BLaER1 treated with 17β-estradiol and CSF1 and Interleukin-3, amounts not matched to agents 10 nM and 100 nM (cell line): Measurements from ENCODE around the gene RND1.
A peak's percentile ranks its signal among the peaks of the same experiment; 100 is the strongest.

Source experiments
- H3K27ac ChIP-seq, 11 experiments: shearing (Covaris generic); formaldehyde crosslinking; 2 replicates each; pipeline ENCODE4 v1.8.1; 2022
- H3K27me3 ChIP-seq, 11 experiments: shearing (Covaris generic); formaldehyde crosslinking; 2 replicates each; pipeline ENCODE4 v1.8.1; 2022
- H3K36me3 ChIP-seq, 11 experiments: shearing (Covaris generic); formaldehyde crosslinking; 2 replicates each; pipeline ENCODE4 v1.8.1; 2022
- H3K4me1 ChIP-seq, 10 experiments: shearing (Covaris generic); formaldehyde crosslinking; 2 replicates each; pipeline ENCODE4 v1.8.1; 2022
- H3K4me2 ChIP-seq, 11 experiments: shearing (Covaris generic); formaldehyde crosslinking; 2 replicates each; pipeline ENCODE4 v1.8.1; 2022
- H3K4me3 ChIP-seq, 10 experiments: shearing (Covaris generic); formaldehyde crosslinking; 2 replicates each; pipeline ENCODE4 v1.8.1; 2022
- H3K9ac ChIP-seq, 11 experiments: shearing (Covaris generic); formaldehyde crosslinking; 2 replicates each; pipeline ENCODE4 v1.8.1; 2022
- H3K9me3 ChIP-seq, 11 experiments: shearing (Covaris generic); formaldehyde crosslinking; replicated peaks in 1 of 11; 2 replicates each; pipeline ENCODE4 v1.8.1; 2022
- H4K20me1 ChIP-seq, 11 experiments: shearing (Covaris generic); formaldehyde crosslinking; 2 replicates each; pipeline ENCODE4 v1.8.1; 2022
- Cebpa-rat ChIP-seq, 11 experiments: shearing (Covaris generic); IDR thresholded peaks; 2 replicates each; pipeline ENCODE4 v1.8.1; 2022

The RND1 gene

DNA sequence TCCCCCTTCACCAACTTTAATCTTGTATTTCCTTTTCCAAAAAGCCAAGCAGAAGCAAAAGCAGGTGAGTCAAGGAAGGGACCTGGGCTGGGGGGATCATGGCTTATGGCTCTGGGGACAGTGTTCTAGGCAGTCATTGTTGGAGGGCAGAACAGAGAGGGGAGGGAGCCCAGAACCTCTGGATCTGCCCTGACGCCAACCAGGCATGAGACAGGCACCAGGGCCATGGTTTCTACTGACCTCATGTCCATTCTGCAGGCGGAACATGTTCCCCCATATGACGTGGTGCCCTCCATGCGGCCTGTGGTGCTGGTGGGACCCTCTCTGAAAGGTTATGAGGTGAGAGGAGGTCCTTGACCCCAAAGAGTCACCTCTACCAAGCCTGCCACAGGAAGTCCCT lies 40.8 kb downstream of the RND1 start:
- Histone ChIP-seq H3K27me3 (no peaks in the 10 kb centered on the region), H3K36me3 (peaks cover 63 to 90% (median 70%) of the 10 kb centered on the region in 11 experiments), H3K27ac (no peak overlapping the region), H3K9me3 (no peaks in the 10 kb centered on the region), H3K4me3 (no peak overlapping the region), H4K20me1 (peaks cover 25 to 90% (median 71%) of the 10 kb centered on the region in 11 experiments), H3K4me1 (peaks cover 7 to 12% (median 8%) of the 10 kb centered on the region in 10 experiments), H3K9ac (no peak overlapping the region), H3K4me2 (no peak overlapping the region)
- no peak for TF ChIP-seq Cebpa-rat (IDR thresholded peaks at IDR 0.05)

DNA sequence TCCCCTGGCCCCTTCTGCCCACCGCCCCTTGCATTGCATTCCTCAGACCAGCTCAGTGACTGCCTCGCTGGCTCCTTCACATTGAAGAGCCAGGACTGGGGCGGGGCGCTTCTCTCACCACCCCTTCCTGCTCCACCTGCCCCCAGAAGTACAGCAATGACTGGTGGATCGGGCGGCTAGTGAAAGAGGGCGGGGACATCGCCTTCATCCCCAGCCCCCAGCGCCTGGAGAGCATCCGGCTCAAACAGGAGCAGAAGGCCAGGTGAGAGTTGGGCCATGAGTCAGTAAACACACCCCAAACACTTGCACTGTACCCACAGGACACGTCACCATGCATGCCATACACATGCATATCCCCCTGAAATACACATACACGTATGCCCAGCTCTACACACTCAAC lies 41.6 kb downstream of the RND1 start:
- Histone ChIP-seq H3K4me3 (no peak overlapping the region), H3K36me3 (peaks cover 55 to 82% (median 62%) of the 10 kb centered on the region in 11 experiments), H4K20me1 (peaks cover 17 to 90% (median 71%) of the 10 kb centered on the region in 11 experiments), H3K27ac (no peak overlapping the region), H3K9ac (no peak overlapping the region), H3K27me3 (no peaks in the 10 kb centered on the region), H3K4me1 (peaks cover 15 to 20% (median 16%) of the 10 kb centered on the region in 10 experiments), H3K9me3 (no peaks in the 10 kb centered on the region), H3K4me2 (no peak overlapping the region)
- TF ChIP-seq Cebpa-rat (IDR thresholded peaks at IDR 0.05) = no peak

- Histone ChIP-seq H3K9ac (no peak overlapping the region), H3K4me3 (no peak overlapping the region), H3K4me2 (no peak overlapping the region), H3K36me3 (peaks cover 47 to 74% (median 54%) of the 10 kb centered on the region in 11 experiments), H3K27ac (no peak overlapping the region), H3K9me3 (no peaks in the 10 kb centered on the region), H3K27me3 (no peaks in the 10 kb centered on the region), H3K4me1 (peaks cover 18 to 25% (median 19%) of the 10 kb centered on the region in 10 experiments), H4K20me1 (peaks cover 10 to 83% (median 63%) of the 10 kb centered on the region in 11 experiments; a peak in 21 of 22 replicates)
- TF ChIP-seq Cebpa-rat (IDR thresholded peaks at IDR 0.05) = no peak
Measured at GRCh38 chr12:48823281-48823680, 42.4 kb downstream of the RND1 start.

- H4K20me1 ChIP-seq = peaks cover 5 to 77% (median 57%) of the 10 kb centered on the region in 11 experiments; a peak in 20 of 22 replicates
- H3K27me3 ChIP-seq = no peaks in the 10 kb centered on the region
- peaks cover 41 to 68% (median 48%) of the 10 kb centered on the region in 11 experiments for H3K36me3 ChIP-seq
- H3K4me2 ChIP-seq = no peak overlapping the region
- H3K4me3 ChIP-seq = no peak overlapping the region
- H3K9ac ChIP-seq = peak overlapping the region in 1 of 11 experiments; percentile 3; a peak in 1 of 22 replicates
- H3K27ac ChIP-seq = no peak overlapping the region
- H3K4me1 ChIP-seq = peaks cover 21 to 27% (median 23%) of the 10 kb centered on the region in 10 experiments
- TF ChIP-seq Cebpa-rat (IDR thresholded peaks at IDR 0.05) = no peak
- no peaks in the 10 kb centered on the region for H3K9me3 ChIP-seq
Measured at GRCh38 chr12:48822711-48823110, 43.0 kb downstream of the RND1 start.

DNA sequence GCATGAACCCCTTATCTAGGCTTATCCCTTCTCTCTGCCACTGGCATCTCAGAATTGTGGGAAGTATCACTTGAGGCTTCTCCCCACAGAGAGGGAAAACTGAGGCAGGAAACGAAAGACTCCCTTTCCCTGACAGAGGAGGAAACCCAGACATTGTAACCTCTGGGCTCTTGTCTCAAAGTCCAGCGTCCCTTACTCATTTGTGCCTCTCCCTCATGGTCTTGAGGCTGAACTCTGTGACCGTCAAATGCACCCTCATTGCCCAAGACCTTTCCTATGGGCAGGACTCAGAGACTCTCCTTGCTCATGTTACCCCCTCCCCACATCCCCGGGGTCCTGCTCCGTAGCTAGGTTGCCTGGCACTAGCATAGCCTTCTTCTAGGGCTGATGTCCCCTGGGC lies 43.5 kb downstream of the RND1 start:
- Histone ChIP-seq H3K27ac (no peak overlapping the region), H3K4me3 (no peak overlapping the region), H3K9ac (no peak overlapping the region; a peak in 1 of 22 replicates), H3K4me1 (peaks cover 27 to 33% (median 29%) of the 10 kb centered on the region in 10 experiments), H3K36me3 (peaks cover 35 to 63% (median 42%) of the 10 kb centered on the region in 11 experiments), H3K4me2 (no peak overlapping the region), H3K9me3 (no peaks in the 10 kb centered on the region), H4K20me1 (peaks cover 0 to 74% (median 51%) of the 10 kb centered on the region in 11 experiments; a peak in 18 of 22 replicates), H3K27me3 (no peaks in the 10 kb centered on the region)
- no peak for TF ChIP-seq Cebpa-rat (IDR thresholded peaks at IDR 0.05)

DNA sequence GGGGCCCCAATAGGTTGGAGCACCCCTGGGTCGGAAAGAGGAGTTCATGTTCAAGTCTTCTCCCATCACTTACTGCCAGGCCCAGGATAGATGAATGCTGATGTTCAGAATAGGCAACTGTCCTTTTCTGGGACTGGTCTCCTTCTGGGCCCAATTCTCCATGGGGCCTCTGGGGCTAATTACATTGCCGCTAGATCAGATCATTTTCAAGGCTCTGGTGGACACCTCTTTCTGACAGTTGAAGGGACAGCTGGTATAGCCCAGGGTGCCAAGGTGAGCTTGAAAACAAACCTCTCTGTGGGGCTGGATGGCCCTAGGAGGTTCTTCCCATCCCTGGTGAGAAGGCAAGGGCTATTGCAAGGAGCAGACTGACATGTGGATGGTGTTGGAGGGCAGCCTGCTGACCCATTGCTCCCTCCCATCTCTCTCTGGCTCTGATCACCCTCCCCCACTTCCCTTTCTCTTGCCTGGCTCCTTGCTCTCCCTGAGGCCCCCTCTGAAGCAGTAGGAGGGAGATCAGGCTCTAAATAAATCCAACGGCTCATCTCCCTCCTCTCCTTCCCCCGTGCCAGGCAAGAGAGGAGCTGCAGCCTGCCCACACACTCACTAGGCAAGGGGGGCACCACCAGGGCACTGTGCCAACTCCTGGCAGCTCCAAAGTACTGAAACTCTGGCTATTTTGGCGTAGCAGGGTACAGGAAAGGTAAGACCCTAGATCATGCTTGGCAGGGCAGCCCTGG lies 45.5 kb downstream of the RND1 start:
- no peaks in the 10 kb centered on the region for H3K27me3 ChIP-seq
- H3K4me2 ChIP-seq = peak overlapping the region; percentile 82 to 100 (median 99); a peak in 21 of 22 replicates
- peaks cover 42 to 48% (median 44%) of the 10 kb centered on the region in 10 experiments for H3K4me1 ChIP-seq
- TF ChIP-seq Cebpa-rat (IDR thresholded peaks at IDR 0.05) = no peak
- peaks cover 0 to 62% (median 32%) of the 10 kb centered on the region in 11 experiments; a peak in 16 of 22 replicates for H4K20me1 ChIP-seq
- H3K36me3 ChIP-seq = peaks cover 15 to 43% (median 22%) of the 10 kb centered on the region in 11 experiments; a peak in 20 of 22 replicates
- H3K9ac ChIP-seq = peak overlapping the region in 3 of 11 experiments; percentile 18 to 90 (median 89); a peak in 2 of 22 replicates
- H3K27ac ChIP-seq = no peak overlapping the region; a peak in 1 of 22 replicates
- no peaks in the 10 kb centered on the region for H3K9me3 ChIP-seq
- no peak overlapping the region for H3K4me3 ChIP-seq

DNA sequence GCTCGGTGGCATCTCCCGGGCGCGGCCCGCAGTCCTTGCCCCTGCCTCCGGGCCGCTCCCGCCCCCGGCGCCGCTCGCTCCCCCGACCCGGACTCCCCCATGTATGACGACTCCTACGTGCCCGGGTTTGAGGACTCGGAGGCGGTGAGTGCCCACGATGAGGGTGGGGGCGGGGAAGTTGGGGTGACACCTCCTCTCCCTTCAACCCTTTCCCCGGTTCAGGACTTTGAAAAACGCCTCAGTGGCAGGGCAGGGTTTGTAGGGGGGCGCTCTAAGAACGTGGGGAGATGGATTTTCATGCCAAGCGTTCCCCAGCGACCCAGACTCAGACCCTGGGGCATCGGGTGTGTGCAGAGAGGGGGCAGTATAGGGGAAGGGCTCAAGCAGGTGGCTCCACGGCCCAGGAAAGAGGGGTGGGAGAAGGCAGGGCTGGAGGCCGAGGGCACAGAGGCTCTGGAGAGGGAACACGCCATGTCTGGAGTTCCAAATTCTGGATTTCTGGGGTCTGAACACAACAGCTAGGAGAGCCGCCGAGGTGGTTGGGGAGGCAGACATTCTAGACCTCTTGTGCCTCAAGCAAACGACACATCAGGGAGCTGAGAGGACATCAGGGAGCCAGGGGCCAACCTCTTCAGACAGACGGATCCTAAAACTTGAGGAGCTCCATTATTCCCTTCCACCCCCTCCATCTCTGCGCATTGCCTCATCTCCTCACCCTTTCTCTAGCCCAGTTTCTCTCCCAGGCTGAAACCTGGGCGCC lies 46.7 kb downstream of the RND1 start:
- H3K4me3 ChIP-seq = peak overlapping the region; percentile 66 to 85 (median 78)
- peaks cover 0 to 53% (median 26%) of the 10 kb centered on the region in 11 experiments; a peak in 14 of 22 replicates for H4K20me1 ChIP-seq
- H3K4me2 ChIP-seq = peak overlapping the region; percentile 82 to 100 (median 99)
- no peak for TF ChIP-seq Cebpa-rat (IDR thresholded peaks at IDR 0.05)
- peaks cover 9 to 31% (median 11%) of the 10 kb centered on the region in 11 experiments; a peak in 18 of 22 replicates for H3K36me3 ChIP-seq
- H3K27me3 ChIP-seq = no peaks in the 10 kb centered on the region
- H3K27ac ChIP-seq = peak overlapping the region in 8 of 11 experiments; percentile 16 to 81 (median 78); a peak in 13 of 22 replicates
- H3K9ac ChIP-seq = peak overlapping the region; percentile 57 to 90 (median 79); a peak in 21 of 22 replicates
- H3K9me3 ChIP-seq = no peaks in the 10 kb centered on the region
- H3K4me1 ChIP-seq = peaks cover 43 to 54% (median 46%) of the 10 kb centered on the region in 10 experiments

DNA sequence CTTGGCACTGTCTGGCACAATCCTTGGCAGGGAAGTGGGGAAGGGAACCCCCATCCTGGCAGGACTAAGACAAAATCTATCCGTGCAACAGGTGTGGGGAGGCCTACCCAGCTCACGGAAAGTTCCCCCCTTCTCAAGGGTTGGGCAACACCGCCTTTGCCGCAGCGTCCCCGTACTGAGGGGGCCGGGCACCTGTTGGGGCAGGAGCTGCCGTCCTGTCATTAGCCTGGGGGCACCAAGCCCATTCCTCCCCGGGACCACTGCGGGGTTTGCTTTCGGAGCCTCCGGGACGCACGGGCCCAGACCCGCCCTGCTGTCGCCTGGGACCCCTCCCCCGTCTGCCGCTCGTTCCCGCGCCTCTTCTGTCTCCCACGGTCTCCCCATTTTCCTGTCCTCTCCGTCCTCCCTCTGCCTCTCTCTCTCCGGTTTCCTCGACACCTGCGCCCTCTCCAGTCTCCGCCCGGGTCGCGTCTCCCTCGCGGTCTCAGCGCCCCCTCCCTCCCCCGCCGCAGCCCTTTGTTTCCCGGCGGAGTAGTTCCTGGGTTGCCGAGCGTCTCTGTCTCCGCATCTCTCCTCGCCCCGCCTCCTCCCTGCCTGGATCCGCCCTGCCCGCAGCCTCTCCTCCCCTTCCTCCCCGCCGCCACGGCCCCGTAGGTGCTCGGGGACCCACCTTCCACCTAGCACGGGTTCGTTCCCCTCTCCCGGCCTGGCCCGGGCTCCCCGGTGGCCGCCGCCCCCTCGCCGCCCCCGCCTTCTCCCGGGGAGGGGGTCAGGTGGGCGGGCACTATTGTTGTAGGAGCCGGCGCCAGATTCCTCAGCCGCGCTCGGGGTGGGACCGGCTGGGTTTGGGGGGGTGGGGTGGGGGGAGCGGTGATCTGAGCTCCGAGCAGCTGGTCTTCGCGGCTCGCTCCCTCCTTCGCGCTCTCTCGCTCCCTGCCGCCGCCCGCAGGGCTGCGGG lies 47.5 kb downstream of the RND1 start, which contains the start of gene CACNB3:
Gene CACNB3, plus strand, starts transcription at position 624 of the 958 bp plus-strand sequence. CDS start 434 bp downstream, outside the sequence.
- TF ChIP-seq Cebpa-rat (IDR thresholded peaks at IDR 0.05) = no peak
- H3K27me3 ChIP-seq = no peaks in the 10 kb centered on the region
- H3K4me2 ChIP-seq = peak within 1 kb of the TSS; percentile 93 to 100 (median 99)

More for the DNA sequence above, 47.5 kb downstream of the RND1 start, which contains the start of gene CACNB3:
- H3K9ac ChIP-seq = peak within 1 kb of the TSS; percentile 71 to 90 (median 79)
- peaks cover 0 to 45% (median 23%) of the 10 kb centered on the region in 11 experiments; a peak in 14 of 22 replicates for H4K20me1 ChIP-seq
- H3K9me3 ChIP-seq = no peaks in the 10 kb centered on the region
- H3K27ac ChIP-seq = peak within 1 kb of the TSS in 10 of 11 experiments; percentile 16 to 81 (median 78); a peak in 18 of 22 replicates
- H3K4me3 ChIP-seq = peak within 1 kb of the TSS; percentile 66 to 85 (median 78)
- peaks cover 50 to 61% (median 54%) of the 10 kb centered on the region in 10 experiments for H3K4me1 ChIP-seq
- peaks cover 2 to 23% (median 2%) of the 10 kb centered on the region in 11 experiments; a peak in 10 of 22 replicates for H3K36me3 ChIP-seq
